ENCODE measurements around the gene PTPRT.

PTPRT gene

DNA sequence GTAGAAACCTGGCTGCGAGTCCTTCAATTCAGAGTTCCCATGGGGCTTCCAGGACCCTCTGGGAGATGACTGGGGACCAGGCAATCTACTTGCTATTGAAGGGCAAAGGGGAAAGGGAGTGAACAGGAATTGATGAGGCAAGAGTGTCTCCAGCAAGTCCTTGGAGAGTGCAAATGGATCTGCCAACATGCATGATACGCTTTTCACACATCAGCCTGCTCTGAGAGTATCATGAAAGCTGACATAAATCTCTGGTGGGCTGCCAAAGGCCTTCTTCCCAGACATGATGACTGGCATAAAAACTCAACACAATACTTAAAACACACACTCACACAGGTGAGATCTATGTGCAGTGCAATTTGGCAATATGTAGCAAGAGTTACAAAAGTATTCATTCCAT lies 759.1 kb downstream of the PTPRT start:
- WGBS (ENCODE audit: extremely low coverage, insufficient coverage, low lambda C conversion rate): no CpG with 5 or more reads among the region's 2 CpGs
- H2BK15ac ChIP-seq (replicated peaks; ENCODE audit: low read depth): no peak overlapping the region
- no peak overlapping the region for H3K4me3 ChIP-seq (ENCODE audit: low read length)

DNA sequence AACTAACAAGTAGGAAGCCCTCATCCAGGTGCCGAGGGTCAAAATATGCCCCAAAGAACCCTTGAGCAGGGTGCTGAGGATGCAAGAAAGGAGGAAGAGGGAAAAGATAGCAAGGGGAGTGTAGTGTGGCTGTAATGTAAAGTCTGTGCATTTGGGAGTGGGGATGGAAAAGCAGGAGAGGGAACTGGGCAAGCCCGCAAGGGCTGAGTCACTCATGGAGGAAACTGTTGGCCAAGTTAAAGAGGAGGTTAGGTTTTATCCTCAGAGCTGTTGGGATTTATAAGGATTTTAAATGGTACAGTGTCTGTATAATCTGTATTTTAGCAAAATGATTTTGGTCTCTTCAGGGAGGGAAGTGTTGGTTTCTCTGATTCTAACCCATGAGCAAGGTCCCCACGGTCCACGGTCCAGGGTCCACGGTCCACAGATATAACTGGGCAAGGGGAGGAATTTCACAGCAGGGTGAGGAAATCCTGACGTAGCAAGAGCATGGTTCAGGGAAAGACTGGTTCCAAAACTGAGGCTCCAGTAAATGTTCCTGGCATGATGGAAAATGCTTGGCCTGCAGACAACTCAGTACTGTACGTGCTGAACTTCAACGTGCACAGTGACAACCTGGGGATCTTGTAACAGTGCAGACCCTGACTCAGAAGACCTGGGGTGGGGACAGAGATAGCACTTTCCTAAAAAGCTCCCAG lies 759.8 kb downstream of the PTPRT start:
- Histone ChIP-seq H3K4ac (ENCODE audit: low read depth, low read length) (no peak overlapping the region), H3K56ac (ENCODE audit: low read length) (no peak overlapping the region), H3K79me2 (ENCODE audit: control insufficient read depth, insufficient read depth, low read length) (no peaks in the 10 kb centered on the region), H2BK5ac (ENCODE audit: low read length) (no peak overlapping the region), H3K27me3 (ENCODE audit: insufficient read depth, low read length, poor library complexity) (no peaks in the 10 kb centered on the region), H4K8ac (ENCODE audit: low read depth, low read length) (no peak overlapping the region), H3K4me3 (ENCODE audit: low read length) (no peak overlapping the region), H3K23ac (ENCODE audit: low read length) (no peak overlapping the region), H4K5ac (ENCODE audit: low read length) (no peak overlapping the region), H2BK120ac (ENCODE audit: low read depth, low read length) (no peak overlapping the region), H3K27ac (ENCODE audit: low read depth, low read length) (no peak overlapping the region), H2AK5ac (ENCODE audit: low read length) (no peak overlapping the region), H3K79me1 (ENCODE audit: low read length) (no peaks in the 10 kb centered on the region), H3K4me2 (ENCODE audit: low read length) (no peak overlapping the region), H3K4me1 (ENCODE audit: control insufficient read depth, low read depth, low read length) (no peaks in the 10 kb centered on the region), H3K36me3 (ENCODE audit: control insufficient read depth, insufficient read depth, low read length) (no peaks in the 10 kb centered on the region), H3K18ac (ENCODE audit: low read length) (no peak overlapping the region), H2BK15ac (replicated peaks; ENCODE audit: low read depth) (no peak overlapping the region), H3K9ac (ENCODE audit: low read length) (no peak overlapping the region)
- no CpG with 5 or more reads among the region's 8 CpGs for WGBS (ENCODE audit: extremely low coverage, insufficient coverage, low lambda C conversion rate)
- DNase-seq: no peak

More for the DNA sequence above, 759.1 kb downstream of the PTPRT start:
- H4K8ac ChIP-seq (ENCODE audit: low read depth, low read length): no peak overlapping the region
- no peak overlapping the region for H3K18ac ChIP-seq (ENCODE audit: low read length)
- H3K4me2 ChIP-seq (ENCODE audit: low read length): no peak overlapping the region
- no peak overlapping the region for H2BK5ac ChIP-seq (ENCODE audit: low read length)
- H3K27ac ChIP-seq (ENCODE audit: low read depth, low read length): no peak overlapping the region
- H3K9ac ChIP-seq (ENCODE audit: low read length): no peak overlapping the region
- no peaks in the 10 kb centered on the region for H3K36me3 ChIP-seq (ENCODE audit: control insufficient read depth, insufficient read depth, low read length)
- no peak for DNase-seq
- no peak overlapping the region for H2AK5ac ChIP-seq (ENCODE audit: low read length)
- H3K23ac ChIP-seq (ENCODE audit: low read length): no peak overlapping the region
- H3K56ac ChIP-seq (ENCODE audit: low read length): no peak overlapping the region
- no peaks in the 10 kb centered on the region for H3K79me1 ChIP-seq (ENCODE audit: low read length)
- no peaks in the 10 kb centered on the region for H3K79me2 ChIP-seq (ENCODE audit: control insufficient read depth, insufficient read depth, low read length)
- no peak overlapping the region for H3K4ac ChIP-seq (ENCODE audit: low read depth, low read length)
- H3K27me3 ChIP-seq (ENCODE audit: insufficient read depth, low read length, poor library complexity): no peaks in the 10 kb centered on the region
- no peak overlapping the region for H4K5ac ChIP-seq (ENCODE audit: low read length)
- H3K4me1 ChIP-seq (ENCODE audit: control insufficient read depth, low read depth, low read length): no peaks in the 10 kb centered on the region
- H2BK120ac ChIP-seq (ENCODE audit: low read depth, low read length): no peak overlapping the region

DNA sequence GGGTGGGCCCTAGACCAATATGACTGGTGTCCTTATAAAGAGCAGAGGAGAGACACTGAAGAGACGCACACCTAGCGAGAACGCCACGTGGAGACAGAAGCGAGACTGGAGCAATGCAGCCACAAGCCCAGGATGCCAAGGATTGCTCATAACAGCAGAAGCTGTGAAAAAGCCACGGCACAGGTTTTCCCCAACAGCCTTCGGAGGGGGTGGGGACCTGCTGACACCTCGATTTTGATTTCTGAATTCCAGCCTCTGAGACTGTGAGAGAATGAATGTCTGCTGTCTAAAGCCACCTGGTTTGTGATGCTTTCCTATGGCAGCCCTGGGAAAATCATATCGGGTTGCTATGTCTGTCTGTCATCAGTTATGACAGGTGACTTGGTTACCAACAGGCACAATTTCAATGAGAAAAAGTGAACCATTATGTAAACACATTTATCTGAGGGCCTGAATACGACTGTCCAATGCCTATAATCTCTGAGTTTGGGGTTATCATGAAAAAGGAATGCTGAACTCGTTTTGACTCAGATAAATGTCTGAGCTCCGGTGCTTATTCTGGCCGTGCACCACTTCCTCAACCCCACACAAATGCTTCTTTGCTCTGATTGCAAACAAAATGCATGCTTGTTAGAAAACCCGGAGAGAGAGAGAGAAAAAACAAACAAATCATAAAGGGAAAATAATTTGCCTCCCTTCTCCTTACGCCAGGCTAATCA lies 769.7 kb downstream of the PTPRT start:
- Histone ChIP-seq H3K9ac (ENCODE audit: low read length) (no peak overlapping the region), H3K27ac (ENCODE audit: low read depth, low read length) (no peak overlapping the region), H3K36me3 (ENCODE audit: control insufficient read depth, insufficient read depth, low read length) (no peaks in the 10 kb centered on the region), H3K4me3 (ENCODE audit: low read length) (no peak overlapping the region), H3K4me2 (ENCODE audit: low read length) (no peak overlapping the region), H3K4me1 (ENCODE audit: control insufficient read depth, low read depth, low read length) (no peaks in the 10 kb centered on the region), H2AK5ac (ENCODE audit: low read length) (no peak overlapping the region), H3K23ac (ENCODE audit: low read length) (no peak overlapping the region), H4K8ac (ENCODE audit: low read depth, low read length) (no peak overlapping the region), H4K5ac (ENCODE audit: low read length) (no peak overlapping the region), H3K27me3 (ENCODE audit: insufficient read depth, low read length, poor library complexity) (no peaks in the 10 kb centered on the region), H3K56ac (ENCODE audit: low read length) (no peak overlapping the region), H3K18ac (ENCODE audit: low read length) (no peak overlapping the region), H2BK5ac (ENCODE audit: low read length) (no peak overlapping the region), H3K79me1 (ENCODE audit: low read length) (no peaks in the 10 kb centered on the region), H3K4ac (ENCODE audit: low read depth, low read length) (no peak overlapping the region), H2BK15ac (replicated peaks; ENCODE audit: low read depth) (no peak overlapping the region), H3K79me2 (ENCODE audit: control insufficient read depth, insufficient read depth, low read length) (no peaks in the 10 kb centered on the region), H2BK120ac (ENCODE audit: low read depth, low read length) (no peak overlapping the region)
- no peak for DNase-seq
- WGBS (ENCODE audit: extremely low coverage, insufficient coverage, low lambda C conversion rate): no CpG with 5 or more reads among the region's 15 CpGs

DNA sequence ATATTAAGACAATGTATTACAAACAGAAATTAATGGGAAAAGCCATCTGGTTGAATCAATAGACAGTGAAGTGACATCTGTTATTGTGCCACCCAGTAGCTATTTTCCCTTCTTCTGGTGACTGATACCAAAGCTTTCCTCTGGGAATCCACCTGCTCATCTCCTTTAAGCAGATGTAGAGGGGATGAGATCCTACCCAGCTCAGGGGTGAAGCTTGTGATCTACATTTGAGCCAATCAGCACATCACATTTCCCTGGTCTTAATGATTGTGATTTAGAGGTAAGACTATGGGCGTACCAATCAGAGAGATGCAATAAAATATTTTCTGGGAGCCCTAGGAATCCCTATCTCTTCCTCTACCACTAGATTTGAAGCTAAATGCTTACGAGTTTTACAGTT lies 782.9 kb downstream of the PTPRT start:
- H4K8ac ChIP-seq (ENCODE audit: low read depth, low read length): no peak overlapping the region
- H3K79me2 ChIP-seq (ENCODE audit: control insufficient read depth, insufficient read depth, low read length): no peaks in the 10 kb centered on the region
- H3K9ac ChIP-seq (ENCODE audit: low read length): no peak overlapping the region
- no CpG with 5 or more reads among the region's 2 CpGs for WGBS (ENCODE audit: extremely low coverage, insufficient coverage, low lambda C conversion rate)
- no peak overlapping the region for H3K4me2 ChIP-seq (ENCODE audit: low read length)
- H3K36me3 ChIP-seq (ENCODE audit: control insufficient read depth, insufficient read depth, low read length): no peaks in the 10 kb centered on the region
- H3K79me1 ChIP-seq (ENCODE audit: low read length): no peaks in the 10 kb centered on the region
- no peak overlapping the region for H3K18ac ChIP-seq (ENCODE audit: low read length)
- no peak overlapping the region for H4K5ac ChIP-seq (ENCODE audit: low read length)
- H2BK5ac ChIP-seq (ENCODE audit: low read length): no peak overlapping the region
- H2AK5ac ChIP-seq (ENCODE audit: low read length): no peak overlapping the region
- H3K56ac ChIP-seq (ENCODE audit: low read length): no peak overlapping the region
- no peak overlapping the region for H3K4ac ChIP-seq (ENCODE audit: low read depth, low read length)
- no peaks in the 10 kb centered on the region for H3K4me1 ChIP-seq (ENCODE audit: control insufficient read depth, low read depth, low read length)
- H3K4me3 ChIP-seq (ENCODE audit: low read length): no peak overlapping the region
- no peak overlapping the region for H2BK15ac ChIP-seq (replicated peaks; ENCODE audit: low read depth)
- no peak overlapping the region for H3K27ac ChIP-seq (ENCODE audit: low read depth, low read length)
- H3K23ac ChIP-seq (ENCODE audit: low read length): no peak overlapping the region
- H3K27me3 ChIP-seq (ENCODE audit: insufficient read depth, low read length, poor library complexity): no peaks in the 10 kb centered on the region
- DNase-seq: no peak
- H2BK120ac ChIP-seq (ENCODE audit: low read depth, low read length): no peak overlapping the region

DNA sequence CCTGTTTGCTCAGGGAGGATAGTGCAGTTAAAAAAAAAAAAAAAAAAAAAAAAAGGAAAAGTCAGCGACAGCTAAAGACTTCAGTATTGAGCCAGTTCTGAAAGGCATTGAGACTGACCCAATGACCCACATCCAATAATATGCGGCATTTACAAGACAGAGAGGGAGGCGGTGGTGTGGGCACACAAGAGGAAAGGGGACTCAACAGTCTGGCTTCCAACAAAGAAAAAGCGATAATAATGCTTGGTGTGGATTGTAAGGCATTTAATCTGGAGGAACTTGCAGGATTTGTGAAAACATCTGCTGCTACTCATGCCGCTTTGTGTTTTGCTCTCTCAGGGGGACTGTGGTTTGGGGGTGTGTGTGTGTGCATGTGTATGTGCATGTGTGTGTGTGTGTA lies 787.3 kb downstream of the PTPRT start:
- no peak overlapping the region for H3K23ac ChIP-seq (ENCODE audit: low read length)
- no CpG with 5 or more reads among the region's 5 CpGs for WGBS (ENCODE audit: extremely low coverage, insufficient coverage, low lambda C conversion rate)
- H3K4me3 ChIP-seq (ENCODE audit: low read length): no peak overlapping the region

More for the DNA sequence above, 787.3 kb downstream of the PTPRT start:
- Histone ChIP-seq H2BK120ac (ENCODE audit: low read depth, low read length) (no peak overlapping the region), H3K36me3 (ENCODE audit: control insufficient read depth, insufficient read depth, low read length) (no peaks in the 10 kb centered on the region), H3K79me2 (ENCODE audit: control insufficient read depth, insufficient read depth, low read length) (no peaks in the 10 kb centered on the region), H3K4me1 (ENCODE audit: control insufficient read depth, low read depth, low read length) (no peaks in the 10 kb centered on the region), H2BK15ac (replicated peaks; ENCODE audit: low read depth) (no peak overlapping the region), H4K8ac (ENCODE audit: low read depth, low read length) (no peak overlapping the region), H3K56ac (ENCODE audit: low read length) (no peak overlapping the region), H4K5ac (ENCODE audit: low read length) (no peak overlapping the region), H3K9ac (ENCODE audit: low read length) (no peak overlapping the region), H3K27ac (ENCODE audit: low read depth, low read length) (no peak overlapping the region), H3K27me3 (ENCODE audit: insufficient read depth, low read length, poor library complexity) (no peaks in the 10 kb centered on the region), H2BK5ac (ENCODE audit: low read length) (no peak overlapping the region), H3K4me2 (ENCODE audit: low read length) (no peak overlapping the region), H3K4ac (ENCODE audit: low read depth, low read length) (no peak overlapping the region), H3K79me1 (ENCODE audit: low read length) (no peaks in the 10 kb centered on the region), H2AK5ac (ENCODE audit: low read length) (no peak overlapping the region), H3K18ac (ENCODE audit: low read length) (no peak overlapping the region)
- DNase-seq: peak; percentile 7

Data from mesendoderm (in vitro differentiated cells).